Esophagus muscularis mucosa (tissue), 4 donors: Measurements from ENCODE around the gene PM20D1. TPM values are rescaled to one million over a fixed set of nuclear protein-coding genes. Genes with fewer than 3 reads are reported as not detected.
"Not testable (repeated sequence)": the region's sequence is repeated elsewhere in the genome, so short reads cannot be mapped to it uniquely, and the experiment has no call there.

Source experiments
- DNase-seq: peaks from one replicate; pipeline ENCODE4 v3.0.0-alpha.2; 2017; ENCODE audit errors: extremely low spot score
- H3K27ac ChIP-seq, 4 donors: fragments of 200-600 bp; sonication (generic); replicated peaks in 1 of 4; 1 replicate in 3 of 4; 2 replicates in 1 of 4; pipeline ENCODE4 v1.5.1; 2016 to 2019; ENCODE audit warnings: mild to moderate bottlenecking in 1 of 4
- H3K27me3 ChIP-seq, 4 donors: fragments of 200-600 bp; sonication (generic); one replicate each; pipeline versions ENCODE4 v1.5.1 to v1.6.0; 2016 to 2019
- H3K36me3 ChIP-seq, 4 donors: fragments of 200-600 bp; sonication (generic); one replicate each; pipeline ENCODE4 v1.5.1; 2016 to 2019
- H3K4me1 ChIP-seq, 4 donors: fragments of 200-600 bp; sonication (generic); one replicate each; pipeline ENCODE4 v1.5.1; 2016 to 2019
- H3K4me3 ChIP-seq, 4 donors: fragments of 200-600 bp; sonication (generic); 1 replicate in 2 of 4; 2 replicates in 2 of 4; pipeline ENCODE4 v1.5.1; 2016 to 2019; ENCODE audit warnings: mild to moderate bottlenecking in 4 of 4, moderate library complexity in 1 of 4
- H3K9me3 ChIP-seq, 4 donors: fragments of 200-600 bp; sonication (generic); 1 replicate in 3 of 4; 2 replicates in 1 of 4; pipeline ENCODE4 v1.5.1; 2016 to 2019
- EP300 ChIP-seq: sonication (generic); formaldehyde crosslinking; IDR thresholded peaks from one replicate; pipeline ENCODE4 v1.6.1; 2017; ENCODE audit warnings: antibody characterized with exemption
- POLR2A ChIP-seq: fragments of 450-650 bp; IDR thresholded peaks from one replicate; pipeline ENCODE4 v1.6.1; 2017; ENCODE audit warnings: antibody characterized with exemption, moderate library complexity, mild to moderate bottlenecking, low read depth
- POLR2AphosphoS5 ChIP-seq, 2 donors: sonication (generic); formaldehyde crosslinking; IDR thresholded peaks; one replicate each; pipeline ENCODE4 v1.6.1; 2017; ENCODE audit warnings: antibody characterized with exemption in 2 of 2
- WGBS: methylation state at CpG from one replicate; pipeline ENCODE4 v1.1.5; 2018; 5-methylcytosine and 5-hydroxymethylcytosine counted together
- intact Hi-C: fragments of 100-400 bp; cut with DNase I; formaldehyde crosslinking; loops from one replicate; pipeline ENCODE4 v1.15.1; 2023
- total RNA-seq, 4 donors: library from RNA; depleted of rRNA; stranded (reverse); fragments of >200 nt; gene quantifications; one replicate each; pipeline versions ENCODE4 v1.1.0 to v1.2.1, GENCODE V29; 2016
- TF ChIP-seq, protein P1 (sequence below), 3 experiments: fragments of 200-600 bp in 2 of 3; fragments of 450-650 bp in 1 of 3; sonication (generic) in 2 of 3; IDR thresholded peaks; one replicate each; pipeline ENCODE4 v1.5.1; 2017 to 2019; ENCODE audit warnings: antibody characterized with exemption in 3 of 3, mild to moderate bottlenecking in 2 of 3, moderate library complexity in 1 of 3

The PM20D1 gene
- total RNA-seq, 4 donors from 2014 or later: 0.29 to 2.5 TPM; not detected in 2

DNA sequence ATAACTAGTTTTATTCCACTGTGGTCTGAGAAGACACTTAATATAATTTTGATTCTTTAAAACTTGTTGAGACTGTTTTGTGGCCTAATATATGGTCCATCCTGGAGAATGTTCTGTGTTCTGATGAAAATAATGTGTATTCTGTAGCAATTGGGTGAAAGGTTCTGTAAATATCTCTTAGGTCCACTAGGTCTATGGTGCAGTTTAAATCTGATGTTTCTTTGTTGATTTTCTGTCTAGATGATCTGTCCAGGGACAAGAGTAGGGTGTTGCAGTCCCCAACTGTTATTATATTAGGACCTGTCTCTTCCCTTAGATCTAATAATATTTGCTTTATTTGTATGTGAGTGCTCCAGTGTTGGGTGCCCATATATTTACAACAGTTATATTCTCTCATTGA is 33.9 kb upstream of the PM20D1 start:
- H3K4me3 ChIP-seq: no peak overlapping the region
- H3K9me3 ChIP-seq: peaks cover 0 to 18% (median 6%) of the 10 kb centered on the region in 4 donors
- no peak overlapping the region for H3K27ac ChIP-seq
- TF ChIP-seq, protein P1, sequence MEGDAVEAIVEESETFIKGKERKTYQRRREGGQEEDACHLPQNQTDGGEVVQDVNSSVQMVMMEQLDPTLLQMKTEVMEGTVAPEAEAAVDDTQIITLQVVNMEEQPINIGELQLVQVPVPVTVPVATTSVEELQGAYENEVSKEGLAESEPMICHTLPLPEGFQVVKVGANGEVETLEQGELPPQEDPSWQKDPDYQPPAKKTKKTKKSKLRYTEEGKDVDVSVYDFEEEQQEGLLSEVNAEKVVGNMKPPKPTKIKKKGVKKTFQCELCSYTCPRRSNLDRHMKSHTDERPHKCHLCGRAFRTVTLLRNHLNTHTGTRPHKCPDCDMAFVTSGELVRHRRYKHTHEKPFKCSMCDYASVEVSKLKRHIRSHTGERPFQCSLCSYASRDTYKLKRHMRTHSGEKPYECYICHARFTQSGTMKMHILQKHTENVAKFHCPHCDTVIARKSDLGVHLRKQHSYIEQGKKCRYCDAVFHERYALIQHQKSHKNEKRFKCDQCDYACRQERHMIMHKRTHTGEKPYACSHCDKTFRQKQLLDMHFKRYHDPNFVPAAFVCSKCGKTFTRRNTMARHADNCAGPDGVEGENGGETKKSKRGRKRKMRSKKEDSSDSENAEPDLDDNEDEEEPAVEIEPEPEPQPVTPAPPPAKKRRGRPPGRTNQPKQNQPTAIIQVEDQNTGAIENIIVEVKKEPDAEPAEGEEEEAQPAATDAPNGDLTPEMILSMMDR (IDR thresholded peaks at IDR 0.05): no peak
- no peak for TF ChIP-seq POLR2AphosphoS5 (IDR thresholded peaks at IDR 0.05)
- no peak for TF ChIP-seq POLR2A
- no peak for TF ChIP-seq EP300
- no peak for DNase-seq
- intact Hi-C loops: no loop called here
- no peaks in the 10 kb centered on the region for H3K4me1 ChIP-seq
- no peaks in the 10 kb centered on the region for H3K27me3 ChIP-seq
- H3K36me3 ChIP-seq: no peaks in the 10 kb centered on the region

DNA sequence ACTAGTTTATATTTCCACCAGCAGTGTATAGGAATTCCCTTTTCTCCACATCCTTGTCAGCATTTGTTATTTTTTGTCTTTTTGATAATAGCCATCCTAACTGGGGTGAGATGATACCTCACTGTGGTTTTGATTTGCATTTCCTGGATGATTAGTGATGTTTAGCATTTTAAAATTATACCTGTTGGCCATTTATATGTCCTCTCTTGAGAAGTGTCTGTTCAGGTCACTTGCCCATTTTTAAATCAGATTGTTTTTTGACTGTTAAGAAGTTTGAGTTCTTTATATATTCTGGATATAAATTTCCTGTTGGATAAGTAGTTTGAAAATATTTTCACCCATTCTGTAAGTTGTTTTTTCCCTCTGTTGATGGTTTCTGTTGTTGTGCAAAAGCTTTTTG is 31.0 kb upstream of the PM20D1 start:
- Histone ChIP-seq H3K36me3 (no peaks in the 10 kb centered on the region), H3K4me1 (no peaks in the 10 kb centered on the region), H3K27me3 (no peaks in the 10 kb centered on the region), H3K9me3 (peaks cover 0 to 22% (median 11%) of the 10 kb centered on the region in 4 donors), H3K27ac (no peak overlapping the region), H3K4me3 (no peak overlapping the region)
- TF ChIP-seq EP300: no peak
- no peak for TF ChIP-seq POLR2A
- TF ChIP-seq, protein P1 (IDR thresholded peaks at IDR 0.05): no peak
- no peak for TF ChIP-seq POLR2AphosphoS5 (IDR thresholded peaks at IDR 0.05)
- no peak for DNase-seq
- intact Hi-C loops: no loop called here

DNA sequence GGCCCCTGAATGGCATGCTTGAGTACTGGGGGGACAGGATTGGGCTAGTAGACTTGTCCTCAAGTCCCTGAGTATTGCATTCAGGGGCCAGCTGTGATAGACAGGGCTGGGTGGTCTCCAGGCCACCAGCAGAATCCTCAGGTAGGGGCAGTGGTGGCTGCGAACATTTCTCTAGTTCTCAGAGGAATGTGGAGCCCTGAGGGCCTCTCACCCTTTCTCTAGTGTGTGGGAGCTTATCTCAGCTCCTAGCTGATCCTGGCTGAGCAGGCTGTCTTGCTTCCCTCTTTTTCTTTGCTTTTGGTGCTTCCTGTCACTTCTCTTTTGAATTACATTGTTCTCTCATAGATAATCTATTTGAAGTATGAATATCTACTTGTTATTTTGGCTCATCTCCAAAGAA is 30.0 kb upstream of the PM20D1 start:
- peaks cover 0 to 22% (median 14%) of the 10 kb centered on the region in 4 donors for H3K9me3 ChIP-seq
- H3K27me3 ChIP-seq: no peaks in the 10 kb centered on the region
- intact Hi-C loops: no loop called here
- no peak for TF ChIP-seq POLR2A
- TF ChIP-seq, protein P1 (IDR thresholded peaks at IDR 0.05): no peak
- TF ChIP-seq EP300: no peak
- no peak for TF ChIP-seq POLR2AphosphoS5 (IDR thresholded peaks at IDR 0.05)
- WGBS: 94% methylated on average over 1 of the region's 1 CpG
- no peak for DNase-seq
- H3K4me1 ChIP-seq: no peaks in the 10 kb centered on the region
- H3K4me3 ChIP-seq: no peak overlapping the region
- H3K36me3 ChIP-seq: no peaks in the 10 kb centered on the region
- H3K27ac ChIP-seq: no peak overlapping the region

DNA sequence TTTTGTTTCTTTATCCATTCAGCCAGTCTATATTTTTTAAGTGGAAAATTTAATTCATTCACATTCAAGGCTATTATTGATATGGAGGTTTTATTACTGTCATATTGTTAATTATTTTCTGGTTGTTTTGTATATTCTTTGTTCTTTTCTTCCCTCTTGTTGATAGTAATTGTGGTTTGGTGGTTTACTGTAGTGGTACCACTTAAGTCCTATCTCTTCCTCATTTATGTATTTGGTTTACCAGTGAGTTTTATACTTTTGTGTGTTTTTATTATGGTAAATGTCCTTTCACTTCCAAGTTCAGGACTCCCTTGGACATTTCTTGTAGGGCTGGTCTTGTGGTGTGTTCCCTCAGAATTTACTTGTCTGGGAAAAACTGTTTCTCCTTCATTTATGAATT is 28.1 kb upstream of the PM20D1 start:
- intact Hi-C loops: no loop called here
- peaks cover 0 to 25% (median 16%) of the 10 kb centered on the region in 4 donors for H3K9me3 ChIP-seq
- no peak for DNase-seq
- no peaks in the 10 kb centered on the region for H3K27me3 ChIP-seq
- H3K4me3 ChIP-seq: no peak overlapping the region
- no peaks in the 10 kb centered on the region for H3K36me3 ChIP-seq
- H3K4me1 ChIP-seq: no peaks in the 10 kb centered on the region
- TF ChIP-seq, protein P1 (IDR thresholded peaks at IDR 0.05): no peak
- TF ChIP-seq POLR2A: no peak
- no peak for TF ChIP-seq EP300
- TF ChIP-seq POLR2AphosphoS5 (IDR thresholded peaks at IDR 0.05): no peak
- H3K27ac ChIP-seq: no peak overlapping the region

DNA sequence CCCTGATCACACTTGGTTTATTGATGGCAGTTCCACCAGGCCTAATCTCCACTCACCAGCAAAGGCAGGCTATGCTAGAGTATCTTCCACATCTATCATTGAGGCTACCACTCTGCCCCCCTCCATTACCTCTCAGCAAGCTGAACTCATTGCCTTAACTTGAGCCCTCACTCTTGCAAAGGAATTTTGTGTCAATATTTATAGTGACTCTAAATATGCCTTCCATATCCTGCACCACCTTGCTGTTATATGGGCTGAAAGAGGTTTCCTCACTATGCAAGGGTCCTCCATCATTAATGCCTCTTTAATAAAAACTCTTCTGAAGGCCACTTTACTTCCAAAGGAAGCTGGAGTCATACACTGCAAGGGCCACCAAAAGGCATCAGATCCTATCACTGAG is 23.2 kb upstream of the PM20D1 start:
- intact Hi-C loops, DNase-seq, H3K4me1 ChIP-seq, H3K36me3 ChIP-seq, H3K9me3 ChIP-seq, H3K4me3 ChIP-seq, H3K27ac ChIP-seq, H3K27me3 ChIP-seq: not testable (repeated sequence)
